Loucy (cell line): ENCODE results near the gene CNGA2.

ENCODE experiments used
- H2AFZ ChIP-seq: fragments of 200-600 bp; sonication (generic); 2 replicates; pipeline ENCODE4 v1.6.0; 2016; ENCODE audit warnings: antibody characterized with exemption, mild to moderate bottlenecking, low read length, moderate library complexity
- H3F3A ChIP-seq: fragments of 200-600 bp; 2 replicates; pipeline ENCODE4 v1.6.0; 2016; ENCODE audit warnings: antibody characterized with exemption, low read depth, mild to moderate bottlenecking
- H3K27me3 ChIP-seq: fragments of 200-600 bp; sonication (generic); 2 replicates; pipeline ENCODE4 v1.6.1; 2014; ENCODE audit warnings: low read length, mild to moderate bottlenecking; ENCODE audit not compliant: insufficient read depth, poor library complexity, severe bottlenecking
- H3K36me3 ChIP-seq: fragments of 200-600 bp; sonication (generic); 2 replicates; pipeline ENCODE4 v1.6.1; 2016; ENCODE audit warnings: low read length; ENCODE audit not compliant: insufficient read depth
- H3K4me1 ChIP-seq: fragments of 200-600 bp; sonication (generic); 2 replicates; pipeline ENCODE4 v1.5.1; 2014; ENCODE audit warnings: low read length, mild to moderate bottlenecking; ENCODE audit not compliant: insufficient read depth, poor library complexity, severe bottlenecking
- H3K4me2 ChIP-seq: fragments of 200-600 bp; sonication (generic); 2 replicates; pipeline ENCODE4 v1.6.0; 2014; ENCODE audit warnings: antibody characterized with exemption, low read length, low read depth, mild to moderate bottlenecking; ENCODE audit not compliant: poor library complexity, severe bottlenecking
- H3K4me3 ChIP-seq: fragments of 200-600 bp; sonication (generic); 2 replicates; pipeline ENCODE4 v1.5.1; 2014; ENCODE audit warnings: low read length, mild to moderate bottlenecking, mixed read lengths; ENCODE audit not compliant: poor library complexity, severe bottlenecking
- H3K79me2 ChIP-seq: fragments of 200-600 bp; sonication (generic); 2 replicates; pipeline ENCODE4 v1.6.1; 2014; ENCODE audit warnings: low read length; ENCODE audit not compliant: insufficient read depth
- H3K9ac ChIP-seq: fragments of 200-600 bp; sonication (generic); 2 replicates; pipeline ENCODE4 v1.6.0; 2014; ENCODE audit warnings: mild to moderate bottlenecking, low read depth, low read length, moderate library complexity; ENCODE audit not compliant: poor library complexity, severe bottlenecking
- H3K9me2 ChIP-seq: fragments of 200-600 bp; sonication (generic); replicated peaks from 2 replicates; pipeline ENCODE4 v1.6.1; 2016; ENCODE audit warnings: low read depth, low read length, mixed read lengths
- H3K9me3 ChIP-seq: fragments of 200-600 bp; sonication (generic); 2 replicates; pipeline ENCODE4 v1.6.1; 2014; ENCODE audit warnings: mild to moderate bottlenecking, antibody characterized with exemption, low read length, low read depth; ENCODE audit not compliant: insufficient read depth
- H4K20me1 ChIP-seq: fragments of 200-600 bp; sonication (generic); 2 replicates; pipeline ENCODE4 v1.6.0; 2014; ENCODE audit warnings: antibody characterized with exemption, low read length, mild to moderate bottlenecking; ENCODE audit not compliant: insufficient read depth, poor library complexity, severe bottlenecking
- CTCF ChIP-seq: fragments of 200-600 bp; sonication (generic); conservative IDR thresholded peaks from 2 replicates; pipeline ENCODE4 v1.5.1; 2014; ENCODE audit warnings: mild to moderate bottlenecking, antibody characterized with exemption, low read length
- EZH2phosphoT487 ChIP-seq: fragments of 200-600 bp; IDR thresholded peaks from 2 replicates; pipeline ENCODE4 v1.6.1; 2018; ENCODE audit warnings: antibody characterized with exemption, mild to moderate bottlenecking, moderate library complexity, borderline replicate concordance

Gene CNGA2

GRCh38 chrX:151712253-151712652 is 22.3 kb upstream of the CNGA2 start:
- H2AFZ ChIP-seq: no peak overlapping the region
- no peaks in the 10 kb centered on the region for H3K9me2 ChIP-seq
- H4K20me1 ChIP-seq: no peaks in the 10 kb centered on the region
- no peaks in the 10 kb centered on the region for H3K79me2 ChIP-seq
- H3K9me3 ChIP-seq: no peaks in the 10 kb centered on the region
- no peaks in the 10 kb centered on the region for H3F3A ChIP-seq
- H3K4me1 ChIP-seq: no peaks in the 10 kb centered on the region
- no peak overlapping the region for H3K4me3 ChIP-seq
- no peak overlapping the region for H3K9ac ChIP-seq
- no peaks in the 10 kb centered on the region for H3K36me3 ChIP-seq
- H3K27me3 ChIP-seq: no peaks in the 10 kb centered on the region
- H3K4me2 ChIP-seq: no peak overlapping the region
- TF ChIP-seq EZH2phosphoT487: no peak
- no peak for TF ChIP-seq CTCF

- H2AFZ ChIP-seq: no peak overlapping the region
- H3K4me2 ChIP-seq: no peak overlapping the region
- H3K9ac ChIP-seq: no peak overlapping the region
- H3K9me3 ChIP-seq: no peaks in the 10 kb centered on the region
- H3F3A ChIP-seq: no peaks in the 10 kb centered on the region
- H3K9me2 ChIP-seq: no peaks in the 10 kb centered on the region
- no peak overlapping the region for H3K4me3 ChIP-seq
- H3K4me1 ChIP-seq: no peaks in the 10 kb centered on the region
- no peaks in the 10 kb centered on the region for H3K27me3 ChIP-seq
- no peaks in the 10 kb centered on the region for H3K79me2 ChIP-seq
- H3K36me3 ChIP-seq: no peaks in the 10 kb centered on the region
- H4K20me1 ChIP-seq: no peaks in the 10 kb centered on the region
- TF ChIP-seq EZH2phosphoT487: no peak
- peak; percentile 64 for TF ChIP-seq CTCF
Measured at GRCh38 chrX:151713849-151714248, 20.7 kb upstream of the CNGA2 start.

GRCh38 chrX:151714362-151714761 is 20.2 kb upstream of the CNGA2 start:
- no peak overlapping the region for H3K9ac ChIP-seq
- no peak for TF ChIP-seq EZH2phosphoT487
- TF ChIP-seq CTCF: no peak
- H3K4me3 ChIP-seq: no peak overlapping the region
- H2AFZ ChIP-seq: no peak overlapping the region
- no peaks in the 10 kb centered on the region for H3F3A ChIP-seq
- H4K20me1 ChIP-seq: no peaks in the 10 kb centered on the region
- H3K4me1 ChIP-seq: no peaks in the 10 kb centered on the region
- no peaks in the 10 kb centered on the region for H3K9me3 ChIP-seq
- H3K27me3 ChIP-seq: no peaks in the 10 kb centered on the region
- H3K36me3 ChIP-seq: no peaks in the 10 kb centered on the region
- no peak overlapping the region for H3K4me2 ChIP-seq
- no peaks in the 10 kb centered on the region for H3K79me2 ChIP-seq
- no peaks in the 10 kb centered on the region for H3K9me2 ChIP-seq
